GM12872 (cell line): ENCODE data around the gene ERICH3.

ENCODE experiments used
- TF ChIP-seq, protein P1 (sequence below): IDR thresholded peaks from 3 replicates; pipeline ENCODE4 v1.5.1; 2011; ENCODE audit warnings: low read depth, mild to moderate bottlenecking, low read length, moderate library complexity; ENCODE audit not compliant: insufficient read depth

Gene ERICH3

DNA sequence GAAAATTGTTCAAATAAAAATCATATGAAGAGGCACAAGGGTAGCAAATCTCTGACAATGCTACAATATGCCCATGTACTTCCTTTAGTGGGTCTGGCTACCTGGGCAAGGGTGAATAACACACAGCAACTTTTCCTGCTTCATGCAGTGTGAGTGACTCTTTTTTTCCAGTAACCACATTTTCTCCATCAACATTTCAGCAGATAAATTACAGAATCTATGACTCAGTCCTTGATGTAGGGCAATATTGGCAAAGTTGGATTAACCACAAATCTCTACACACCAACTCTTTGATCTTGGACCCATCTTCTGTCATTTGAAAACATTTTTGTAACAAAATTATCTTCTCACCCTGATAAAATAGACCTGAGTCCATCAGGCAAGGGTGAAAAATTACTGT lies 31.7 kb downstream of the ERICH3 start:
- TF ChIP-seq, protein P1, sequence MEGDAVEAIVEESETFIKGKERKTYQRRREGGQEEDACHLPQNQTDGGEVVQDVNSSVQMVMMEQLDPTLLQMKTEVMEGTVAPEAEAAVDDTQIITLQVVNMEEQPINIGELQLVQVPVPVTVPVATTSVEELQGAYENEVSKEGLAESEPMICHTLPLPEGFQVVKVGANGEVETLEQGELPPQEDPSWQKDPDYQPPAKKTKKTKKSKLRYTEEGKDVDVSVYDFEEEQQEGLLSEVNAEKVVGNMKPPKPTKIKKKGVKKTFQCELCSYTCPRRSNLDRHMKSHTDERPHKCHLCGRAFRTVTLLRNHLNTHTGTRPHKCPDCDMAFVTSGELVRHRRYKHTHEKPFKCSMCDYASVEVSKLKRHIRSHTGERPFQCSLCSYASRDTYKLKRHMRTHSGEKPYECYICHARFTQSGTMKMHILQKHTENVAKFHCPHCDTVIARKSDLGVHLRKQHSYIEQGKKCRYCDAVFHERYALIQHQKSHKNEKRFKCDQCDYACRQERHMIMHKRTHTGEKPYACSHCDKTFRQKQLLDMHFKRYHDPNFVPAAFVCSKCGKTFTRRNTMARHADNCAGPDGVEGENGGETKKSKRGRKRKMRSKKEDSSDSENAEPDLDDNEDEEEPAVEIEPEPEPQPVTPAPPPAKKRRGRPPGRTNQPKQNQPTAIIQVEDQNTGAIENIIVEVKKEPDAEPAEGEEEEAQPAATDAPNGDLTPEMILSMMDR, result no peak

DNA sequence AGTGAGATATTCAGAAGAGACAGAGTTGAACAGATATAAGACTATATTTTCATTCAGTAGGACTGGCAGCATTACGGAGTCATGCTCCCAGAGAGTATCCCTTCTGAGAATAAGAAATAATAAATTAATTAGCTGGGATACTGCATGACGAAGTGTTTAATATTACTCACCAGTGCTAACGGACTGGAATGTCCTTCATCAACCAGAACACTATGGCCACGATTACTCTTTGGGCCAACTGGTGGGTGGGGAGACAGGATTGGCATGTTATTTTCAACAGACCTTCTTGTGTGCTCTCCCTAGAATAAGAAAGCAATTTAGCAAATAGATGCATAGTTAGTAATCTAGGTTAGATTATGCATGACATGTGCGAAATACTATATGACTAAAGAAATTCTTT lies 32.4 kb downstream of the ERICH3 start:
- TF ChIP-seq, protein P1, result no peak

DNA sequence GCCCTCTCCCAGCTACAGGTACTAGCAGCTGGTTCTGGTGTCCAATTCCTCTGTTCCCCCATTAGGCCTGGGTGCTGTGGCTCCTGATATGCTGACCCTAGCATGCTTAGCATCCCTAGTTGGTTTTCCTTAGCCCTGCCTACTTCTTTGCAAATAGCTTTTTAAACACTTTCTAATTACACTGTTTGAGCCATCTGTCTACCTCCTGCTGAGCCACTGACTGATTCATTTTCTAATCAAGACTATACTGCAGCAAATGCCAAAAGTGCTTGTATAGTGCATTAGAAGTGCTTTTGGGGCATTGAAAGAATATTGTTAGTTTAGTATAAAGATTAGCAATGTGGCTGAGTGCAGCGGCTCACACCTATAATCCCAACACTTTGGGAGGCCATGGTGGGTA lies 36.3 kb downstream of the ERICH3 start:
- TF ChIP-seq, protein P1, result no peak

- TF ChIP-seq, protein P1, result no peak
Observed at GRCh38 chr1:74629283-74629682, 44.3 kb downstream of the ERICH3 start.

GRCh38 chr1:74623716-74624115 lies 49.9 kb downstream of the ERICH3 start:
- TF ChIP-seq, protein P1, result no peak

DNA sequence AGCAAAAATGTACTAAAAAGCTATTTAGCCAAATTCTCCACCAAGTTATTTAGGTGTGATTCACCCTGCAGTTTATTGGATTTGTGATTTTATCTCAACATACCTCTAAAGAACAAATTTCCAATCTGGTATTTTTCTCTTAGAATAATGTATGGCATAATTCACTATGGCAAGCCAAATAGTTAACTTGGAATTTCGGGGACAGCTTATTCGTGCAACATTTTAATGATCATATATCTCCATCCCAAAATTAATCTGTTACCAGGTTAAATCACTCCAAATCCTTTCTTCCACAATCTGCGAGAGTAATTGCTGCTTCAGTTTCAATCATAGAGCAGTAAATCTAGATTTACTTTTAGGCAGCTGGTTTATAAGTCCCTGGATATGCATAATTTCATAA lies 53.4 kb downstream of the ERICH3 start:
- TF ChIP-seq, protein P1, result no peak

- TF ChIP-seq, protein P1, result no peak
Observed at GRCh38 chr1:74618974-74619373, 54.6 kb downstream of the ERICH3 start.

DNA sequence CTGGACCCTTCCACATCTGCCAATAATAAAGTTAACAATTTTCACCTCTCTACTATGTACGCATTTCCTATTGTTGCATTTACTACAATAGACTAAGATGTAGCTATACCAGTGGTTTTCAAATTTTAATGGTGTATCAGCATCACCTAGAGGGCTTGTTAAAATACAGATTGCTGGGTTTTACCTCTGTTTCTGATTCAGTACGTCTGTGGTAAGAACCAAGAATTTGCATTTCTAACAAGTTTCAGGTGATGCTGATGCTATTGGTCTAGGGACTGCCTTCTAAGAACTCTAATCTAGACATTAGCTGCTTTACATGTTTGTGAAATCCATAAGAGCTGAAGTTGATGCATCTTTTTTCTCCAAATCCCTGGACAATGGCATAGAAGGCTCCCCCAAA lies 59.7 kb downstream of the ERICH3 start:
- TF ChIP-seq, protein P1, result no peak
